Measurements from ENCODE around the gene PPIL6. TPM values are rescaled to one million over a fixed set of nuclear protein-coding genes. Genes with fewer than 3 reads are reported as not detected.

Gene PPIL6
- total RNA-seq, 1 experiment from 2014 or later: 2.6 TPM

GRCh38 chr6:109382576-109383437, 57.6 kb downstream of the PPIL6 start:
- Mint-ChIP-seq H3K4me1 (ENCODE audit: low read depth, unreplicated experiment) (peaks cover 32% of the 10 kb centered on the region), H3K27ac (ENCODE audit: unreplicated experiment) (peak overlapping the region; percentile 100), H3K36me3 (ENCODE audit: insufficient read depth, unreplicated experiment) (peaks cover 71% of the 10 kb centered on the region), H3K4me3 (ENCODE audit: low read depth, unreplicated experiment) (peak overlapping the region; percentile 83), H3K9me3 (ENCODE audit: low read depth, unreplicated experiment) (no peaks in the 10 kb centered on the region), H3K27me3 (ENCODE audit: unreplicated experiment) (no peaks in the 10 kb centered on the region)
- CTCF ChIA-PET: interaction anchor here (0.6 to 4.4 kb wide), 17 partner anchors 9 to 206 kb away, joined by 3 to 22 read pairs (median 4); partner anchors contain the start of genes PPIL6 and SMPD2
- peak; percentile 91 for DNase-seq
- peak; percentile 45 for TF ChIP-seq CTCF (IDR thresholded peaks at IDR 0.05; ENCODE audit: unreplicated experiment)
- intact Hi-C loops (cut with micrococcal nuclease; ENCODE audit: unreplicated experiment): loop anchor here (1.0 to 10.0 kb wide), 4 partner anchors 59 to 288 kb away; partner anchors contain the start of genes CEP57L1, PPIL6, SESN1 and SMPD2
- BruUV-seq (replicated peaks): TSS peak; percentile 89

DNA sequence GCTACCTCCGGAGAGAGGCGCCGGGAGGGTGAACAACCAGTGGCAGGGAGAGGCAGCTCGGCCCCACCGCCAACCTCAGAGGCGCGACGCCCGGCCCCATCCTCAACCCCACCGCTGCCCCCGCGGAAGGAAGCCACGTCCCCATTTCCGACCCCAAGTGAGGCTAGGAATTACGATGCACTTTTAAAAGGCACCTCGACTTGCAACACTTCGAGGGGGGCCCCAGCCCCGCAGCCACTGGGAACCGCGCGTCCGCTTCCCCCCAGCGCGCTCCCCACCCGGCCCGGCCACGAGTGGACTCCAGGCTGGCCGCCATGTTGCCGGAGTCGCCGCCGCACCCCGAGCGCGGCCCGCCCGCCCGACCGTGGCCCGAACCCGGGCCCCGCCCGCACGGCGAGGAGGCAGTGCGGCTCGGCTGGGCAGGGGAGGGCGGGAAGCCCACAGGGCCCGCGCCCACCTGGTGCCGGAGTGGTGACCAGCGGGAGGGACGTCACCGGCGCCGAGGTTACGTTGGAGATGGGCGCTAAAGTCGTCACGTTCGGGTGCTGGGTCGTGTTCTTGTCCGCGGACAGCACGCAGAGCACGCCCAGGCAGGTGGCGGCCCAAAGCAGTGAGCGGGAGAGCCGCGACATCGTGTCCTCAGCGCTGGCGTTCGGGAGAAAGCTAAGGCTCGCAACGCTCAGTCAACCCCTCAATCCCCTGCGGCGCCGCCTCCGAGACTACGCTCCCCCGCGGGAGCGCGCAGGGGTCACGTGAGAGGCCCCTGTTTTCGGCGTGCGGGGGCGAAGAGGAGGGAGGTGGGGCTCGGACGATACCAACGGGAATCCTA, 58.5 kb downstream of the PPIL6 start, which contains the start of gene CD164:
TSS of gene CD164 (minus strand) at position 721 of the 829 bp plus-strand sequence. CDS start at position 632, 89 bp downstream.
- Mint-ChIP-seq H3K36me3 (ENCODE audit: insufficient read depth, unreplicated experiment) (peaks cover 76% of the 10 kb centered on the region), H3K4me1 (ENCODE audit: low read depth, unreplicated experiment) (peaks cover 32% of the 10 kb centered on the region), H3K27ac (ENCODE audit: unreplicated experiment) (peak within 1 kb of the TSS; percentile 100), H3K27me3 (ENCODE audit: unreplicated experiment) (no peaks in the 10 kb centered on the region), H3K4me3 (ENCODE audit: low read depth, unreplicated experiment) (peak within 1 kb of the TSS; percentile 83), H3K9me3 (ENCODE audit: low read depth, unreplicated experiment) (no peaks in the 10 kb centered on the region)
- DNase-seq: peak; percentile 94
- CTCF ChIA-PET: interaction anchor here (0.9 to 4.4 kb wide), 4 partner anchors 59 to 198 kb away, joined by 4 to 22 read pairs (median 14); partner anchors contain the start of genes PPIL6 and SMPD2
- intact Hi-C loops (cut with micrococcal nuclease; ENCODE audit: unreplicated experiment): loop anchor here (2.0 to 10.0 kb wide), 3 partner anchors 60 to 287 kb away; partner anchors contain the start of genes CEP57L1, PPIL6, SESN1 and SMPD2
- no peak for TF ChIP-seq CTCF (IDR thresholded peaks at IDR 0.05; ENCODE audit: unreplicated experiment)
- no TSS peak for BruUV-seq (replicated peaks)

DNA sequence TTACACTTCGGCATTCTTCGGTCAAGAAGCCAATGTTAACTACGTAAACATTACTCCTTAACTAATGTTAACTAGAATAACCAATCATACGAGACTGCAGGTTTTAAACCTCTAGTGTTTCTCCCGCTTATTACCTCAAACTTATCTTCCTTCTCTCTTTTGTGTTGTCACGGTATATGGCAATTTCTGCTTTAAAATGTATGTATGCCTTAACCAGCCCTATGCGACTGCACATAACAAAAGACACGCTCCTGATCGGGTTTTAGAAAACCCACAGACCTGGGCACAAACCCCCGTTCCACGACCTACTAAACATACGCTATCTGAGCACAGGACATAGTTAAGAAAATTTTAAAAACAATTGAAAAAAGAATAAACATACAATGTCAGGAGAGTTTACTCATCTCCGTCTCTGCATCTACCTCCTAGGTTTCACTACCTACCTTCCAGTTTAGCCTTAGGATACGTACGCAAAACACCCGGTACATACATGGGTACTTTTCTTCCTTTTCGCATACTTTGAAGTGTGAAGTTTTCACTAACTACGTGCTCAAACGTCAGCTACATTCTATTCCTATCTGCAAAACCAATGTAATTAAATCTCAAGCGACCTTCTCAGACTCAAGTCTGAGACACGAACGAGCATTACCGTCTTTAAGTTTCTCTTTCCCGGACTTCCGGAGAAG, 59.2 kb downstream of the PPIL6 start:
- no peak for TF ChIP-seq CTCF (IDR thresholded peaks at IDR 0.05; ENCODE audit: unreplicated experiment)
- peaks cover 32% of the 10 kb centered on the region for H3K4me1 Mint-ChIP-seq (ENCODE audit: low read depth, unreplicated experiment)
- no peaks in the 10 kb centered on the region for H3K27me3 Mint-ChIP-seq (ENCODE audit: unreplicated experiment)
- H3K4me3 Mint-ChIP-seq (ENCODE audit: low read depth, unreplicated experiment): peak overlapping the region; percentile 83
- intact Hi-C loops (cut with micrococcal nuclease; ENCODE audit: unreplicated experiment): loop anchor here (5.0 to 10.0 kb wide), 2 partner anchors 61 to 286 kb away; partner anchors contain the start of genes CEP57L1, PPIL6, SESN1 and SMPD2
- no peaks in the 10 kb centered on the region for H3K9me3 Mint-ChIP-seq (ENCODE audit: low read depth, unreplicated experiment)
- H3K36me3 Mint-ChIP-seq (ENCODE audit: insufficient read depth, unreplicated experiment): peaks cover 79% of the 10 kb centered on the region
- CTCF ChIA-PET: interaction anchor here (4.4 kb wide), 1 partner anchor 59 kb away, joined by 17 read pairs; the partner anchor contains the start of genes PPIL6 and SMPD2
- no TSS peak for BruUV-seq (replicated peaks)
- DNase-seq: no peak
- peak overlapping the region; percentile 100 for H3K27ac Mint-ChIP-seq (ENCODE audit: unreplicated experiment)

Data from Calu3 (cell line).